GM21367 (cell line): ENCODE measurements around the gene TRIM34.
"Not testable (repeated sequence)": the region's sequence is repeated elsewhere in the genome, so short reads cannot be mapped to it uniquely, and the experiment has no call there.

Experiments used
- ATAC-seq: cut with Tn5 transposase; IDR thresholded peaks from one replicate; pipeline ENCODE4 v1.9.1; 2021; ENCODE audit not compliant: unreplicated experiment

TRIM34 gene

GRCh38 chr11:5620651-5621521, 3.9 kb upstream of the TRIM34 start:
- ATAC-seq, result no peak

- no peak for ATAC-seq
These were observed 3.2 kb upstream of the TRIM34 start for GRCh38 chr11:5621580-5621979.

GRCh38 chr11:5622802-5623201, 2.0 kb upstream of the TRIM34 start:
- no peak for ATAC-seq

GRCh38 chr11:5625281-5625680, 480 bp downstream of the TRIM34 start:
- ATAC-seq, result no peak

GRCh38 chr11:5626196-5626595, 1.4 kb downstream of the TRIM34 start:
- no peak for ATAC-seq

GRCh38 chr11:5631417-5631816, 6.6 kb downstream of the TRIM34 start:
- ATAC-seq, result peak; percentile 18

GRCh38 chr11:5631969-5632635, 7.3 kb downstream of the TRIM34 start:
- peak; percentile 92 for ATAC-seq

- no peak for ATAC-seq
These were observed 15.2 kb downstream of the TRIM34 start for GRCh38 chr11:5639953-5640352.

- no peak for ATAC-seq
These were observed 18.8 kb downstream of the TRIM34 start for GRCh38 chr11:5643585-5643984.

GRCh38 chr11:5646139-5646538, 21.3 kb downstream of the TRIM34 start:
- no peak for ATAC-seq

- ATAC-seq, result no peak
These were observed 30.7 kb downstream of the TRIM34 start for GRCh38 chr11:5655474-5655873.

- ATAC-seq, result not testable (repeated sequence)
These were observed 32.2 kb downstream of the TRIM34 start for GRCh38 chr11:5656956-5657355.

GRCh38 chr11:5658318-5658717, 33.5 kb downstream of the TRIM34 start:
- no peak for ATAC-seq

GRCh38 chr11:5663511-5663910, 38.7 kb downstream of the TRIM34 start:
- ATAC-seq, result no peak

GRCh38 chr11:5665051-5665570, 40.3 kb downstream of the TRIM34 start:
- no peak for ATAC-seq

GRCh38 chr11:5665746-5666401, 41.1 kb downstream of the TRIM34 start:
- no peak for ATAC-seq

GRCh38 chr11:5666402-5666793, 41.6 kb downstream of the TRIM34 start:
- ATAC-seq, result no peak

- ATAC-seq, result no peak
These were observed 47.0 kb downstream of the TRIM34 start for GRCh38 chr11:5671831-5672230.

- no peak for ATAC-seq
These were observed 49.6 kb downstream of the TRIM34 start for GRCh38 chr11:5674391-5674790.

- ATAC-seq, result no peak
These were observed 55.0 kb downstream of the TRIM34 start for GRCh38 chr11:5679811-5680210.

GRCh38 chr11:5682890-5683441, 58.2 kb downstream of the TRIM34 start:
- ATAC-seq, result not testable (repeated sequence)
